ENCODE results near the gene DBH.

Gene DBH

DNA sequence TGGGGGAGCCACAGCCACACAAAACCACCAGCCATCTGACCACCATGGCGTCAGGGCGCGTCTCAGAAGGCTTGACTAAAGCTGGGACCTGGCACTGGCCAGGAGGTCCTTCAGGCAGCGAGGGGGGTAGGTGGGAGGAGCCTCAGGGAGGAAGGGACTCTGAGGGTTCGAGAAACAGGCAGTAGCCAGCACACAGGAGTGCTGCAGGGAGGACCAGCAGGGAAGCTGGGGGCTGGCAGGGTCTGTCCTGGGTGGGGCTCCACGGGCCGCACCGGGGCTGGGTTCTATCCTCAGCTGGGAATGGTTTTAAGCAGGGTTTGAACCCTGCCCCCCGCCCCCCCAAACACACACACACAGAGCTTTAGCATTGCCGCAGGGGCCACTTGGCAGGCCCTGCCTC, 34.4 kb upstream of the DBH start:
- H3K27me3 ChIP-seq (ENCODE audit: insufficient read depth, poor library complexity, severe bottlenecking), result peaks cover 3% of the 10 kb centered on the region
- H3K27ac ChIP-seq (replicated peaks), result no peak overlapping the region
- no peak for DNase-seq (ENCODE audit: low read depth in 1 of 2, low spot score in 1 of 2)
- TF ChIP-seq POLR2AphosphoS5 (IDR thresholded peaks at IDR 0.05; ENCODE audit: low read depth) (no peak), SPI1 (IDR thresholded peaks at IDR 0.05; ENCODE audit: borderline replicate concordance, low read depth) (no peak), REST (IDR thresholded peaks at IDR 0.05; ENCODE audit: insufficient replicate concordance, low read depth) (no peak), GABPA (IDR thresholded peaks at IDR 0.05; ENCODE audit: low read depth) (no peak)
- TF ChIP-seq, protein P1, sequence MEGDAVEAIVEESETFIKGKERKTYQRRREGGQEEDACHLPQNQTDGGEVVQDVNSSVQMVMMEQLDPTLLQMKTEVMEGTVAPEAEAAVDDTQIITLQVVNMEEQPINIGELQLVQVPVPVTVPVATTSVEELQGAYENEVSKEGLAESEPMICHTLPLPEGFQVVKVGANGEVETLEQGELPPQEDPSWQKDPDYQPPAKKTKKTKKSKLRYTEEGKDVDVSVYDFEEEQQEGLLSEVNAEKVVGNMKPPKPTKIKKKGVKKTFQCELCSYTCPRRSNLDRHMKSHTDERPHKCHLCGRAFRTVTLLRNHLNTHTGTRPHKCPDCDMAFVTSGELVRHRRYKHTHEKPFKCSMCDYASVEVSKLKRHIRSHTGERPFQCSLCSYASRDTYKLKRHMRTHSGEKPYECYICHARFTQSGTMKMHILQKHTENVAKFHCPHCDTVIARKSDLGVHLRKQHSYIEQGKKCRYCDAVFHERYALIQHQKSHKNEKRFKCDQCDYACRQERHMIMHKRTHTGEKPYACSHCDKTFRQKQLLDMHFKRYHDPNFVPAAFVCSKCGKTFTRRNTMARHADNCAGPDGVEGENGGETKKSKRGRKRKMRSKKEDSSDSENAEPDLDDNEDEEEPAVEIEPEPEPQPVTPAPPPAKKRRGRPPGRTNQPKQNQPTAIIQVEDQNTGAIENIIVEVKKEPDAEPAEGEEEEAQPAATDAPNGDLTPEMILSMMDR (IDR thresholded peaks at IDR 0.05; ENCODE audit: insufficient read depth, low read length), result no peak
- H3K4me3 ChIP-seq (replicated peaks; ENCODE audit: insufficient read depth, low read length), result no peak overlapping the region

- TF ChIP-seq SPI1 (IDR thresholded peaks at IDR 0.05; ENCODE audit: borderline replicate concordance, low read depth), result no peak
- TF ChIP-seq REST (IDR thresholded peaks at IDR 0.05; ENCODE audit: insufficient replicate concordance, low read depth), result no peak
- Histone ChIP-seq H3K4me3 (replicated peaks; ENCODE audit: insufficient read depth, low read length) (no peak overlapping the region), H3K27me3 (ENCODE audit: insufficient read depth, poor library complexity, severe bottlenecking) (peaks cover 3% of the 10 kb centered on the region), H3K27ac (replicated peaks) (no peak overlapping the region)
- DNase-seq (ENCODE audit: low read depth in 1 of 2, low spot score in 1 of 2), result no peak
Measured at GRCh38 chr9:133602277-133602676, 33.9 kb upstream of the DBH start.

DNA sequence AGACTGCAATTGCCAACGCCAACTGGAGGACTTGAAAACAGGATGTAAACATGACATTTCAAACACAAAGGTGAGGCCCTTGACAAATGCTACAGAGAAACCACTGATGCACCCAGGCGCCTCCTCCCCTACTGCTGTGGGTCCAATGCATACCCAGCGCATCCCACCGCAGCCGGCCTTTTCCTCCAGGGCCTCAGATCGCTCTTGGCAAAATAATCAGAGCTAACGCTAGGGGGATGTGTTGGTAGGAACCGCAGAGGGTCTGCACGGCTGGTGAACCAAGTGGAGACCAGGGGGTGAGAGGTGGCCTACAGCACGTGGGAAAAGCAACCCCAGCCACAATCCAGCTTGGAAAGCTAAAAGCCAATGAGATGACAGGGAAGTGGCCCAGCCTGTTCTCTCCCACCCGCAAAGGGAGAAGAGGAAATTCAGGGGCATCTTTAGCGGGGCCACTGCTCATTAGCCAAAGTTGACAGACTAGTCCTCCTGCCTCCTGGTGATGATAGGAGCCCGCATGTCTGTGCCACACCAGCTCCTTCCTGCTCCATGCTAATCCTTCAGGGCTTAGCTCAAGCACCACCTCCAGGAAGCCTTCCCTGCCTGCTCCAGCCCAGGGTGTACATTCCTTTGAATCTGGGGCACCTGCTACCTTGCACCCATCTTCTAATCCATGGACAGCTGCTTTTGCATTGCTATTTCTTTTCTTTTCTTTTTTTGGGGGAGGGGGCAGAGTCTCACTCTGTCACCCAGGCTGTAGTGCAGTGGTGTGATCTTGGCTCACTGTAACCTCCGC, 32.8 kb upstream of the DBH start:
- Histone ChIP-seq H3K27ac (replicated peaks) (no peak overlapping the region), H3K27me3 (ENCODE audit: insufficient read depth, poor library complexity, severe bottlenecking) (peaks cover 3% of the 10 kb centered on the region), H3K4me3 (replicated peaks; ENCODE audit: insufficient read depth, low read length) (no peak overlapping the region)
- TF ChIP-seq POLR2AphosphoS5 (IDR thresholded peaks at IDR 0.05; ENCODE audit: low read depth), result no peak
- TF ChIP-seq, protein P1 (IDR thresholded peaks at IDR 0.05; ENCODE audit: insufficient read depth, low read length), result no peak
- no peak for TF ChIP-seq REST (IDR thresholded peaks at IDR 0.05; ENCODE audit: insufficient replicate concordance, low read depth)
- no peak for TF ChIP-seq SPI1 (IDR thresholded peaks at IDR 0.05; ENCODE audit: borderline replicate concordance, low read depth)
- TF ChIP-seq GABPA (IDR thresholded peaks at IDR 0.05; ENCODE audit: low read depth), result no peak
- DNase-seq (ENCODE audit: low read depth in 1 of 2, low spot score in 1 of 2), result no peak
